GM21619 (cell line): ENCODE data around the gene CANX.
A peak's percentile ranks its signal among the peaks of the same experiment; 100 is the strongest.
"Not testable (repeated sequence)": the region's sequence is repeated elsewhere in the genome, so short reads cannot be mapped to it uniquely, and the experiment has no call there.

Experiments
- ATAC-seq: cut with Tn5 transposase; IDR thresholded peaks from one replicate; pipeline ENCODE4 v1.9.1; 2021; ENCODE audit not compliant: unreplicated experiment

CANX gene, protein sequence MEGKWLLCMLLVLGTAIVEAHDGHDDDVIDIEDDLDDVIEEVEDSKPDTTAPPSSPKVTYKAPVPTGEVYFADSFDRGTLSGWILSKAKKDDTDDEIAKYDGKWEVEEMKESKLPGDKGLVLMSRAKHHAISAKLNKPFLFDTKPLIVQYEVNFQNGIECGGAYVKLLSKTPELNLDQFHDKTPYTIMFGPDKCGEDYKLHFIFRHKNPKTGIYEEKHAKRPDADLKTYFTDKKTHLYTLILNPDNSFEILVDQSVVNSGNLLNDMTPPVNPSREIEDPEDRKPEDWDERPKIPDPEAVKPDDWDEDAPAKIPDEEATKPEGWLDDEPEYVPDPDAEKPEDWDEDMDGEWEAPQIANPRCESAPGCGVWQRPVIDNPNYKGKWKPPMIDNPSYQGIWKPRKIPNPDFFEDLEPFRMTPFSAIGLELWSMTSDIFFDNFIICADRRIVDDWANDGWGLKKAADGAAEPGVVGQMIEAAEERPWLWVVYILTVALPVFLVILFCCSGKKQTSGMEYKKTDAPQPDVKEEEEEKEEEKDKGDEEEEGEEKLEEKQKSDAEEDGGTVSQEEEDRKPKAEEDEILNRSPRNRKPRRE

DNA sequence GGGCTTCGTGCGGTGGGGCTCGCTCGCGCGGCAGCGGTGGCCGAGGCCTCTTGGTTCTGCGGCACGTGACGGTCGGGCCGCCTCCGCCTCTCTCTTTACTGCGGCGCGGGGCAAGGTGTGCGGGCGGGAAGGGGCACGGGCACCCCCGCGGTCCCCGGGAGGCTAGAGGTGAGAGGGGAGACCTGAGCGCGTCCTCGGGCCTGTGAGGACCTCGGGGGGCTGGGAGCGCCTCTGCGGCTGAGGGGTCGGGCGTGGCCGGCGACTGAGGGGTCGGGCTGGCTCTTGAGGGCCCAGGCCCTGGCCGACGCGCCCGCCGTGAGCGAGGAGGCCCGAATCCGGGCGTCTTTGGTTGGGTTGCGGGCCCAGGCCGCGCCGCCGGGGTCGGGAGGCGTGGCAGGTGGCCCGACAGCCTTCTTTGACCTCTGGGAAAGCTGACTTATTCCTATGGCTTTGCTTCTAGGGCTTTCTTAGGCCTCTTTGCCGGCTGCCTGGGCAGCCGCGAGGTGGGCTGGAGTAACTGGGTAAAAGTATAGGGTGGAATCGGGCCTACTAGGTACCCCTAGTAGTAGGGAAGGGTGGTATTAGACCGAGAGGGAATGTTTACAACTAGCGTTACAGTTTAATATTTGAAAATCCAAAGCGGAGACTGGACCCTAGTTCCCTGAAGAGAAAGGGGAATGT lies at the start of gene CANX:
TSS of gene CANX (plus strand) at position 33 of the 681 bp plus-strand sequence. CDS start 6,715 bp downstream, outside the sequence.
- ATAC-seq, result no peak

DNA sequence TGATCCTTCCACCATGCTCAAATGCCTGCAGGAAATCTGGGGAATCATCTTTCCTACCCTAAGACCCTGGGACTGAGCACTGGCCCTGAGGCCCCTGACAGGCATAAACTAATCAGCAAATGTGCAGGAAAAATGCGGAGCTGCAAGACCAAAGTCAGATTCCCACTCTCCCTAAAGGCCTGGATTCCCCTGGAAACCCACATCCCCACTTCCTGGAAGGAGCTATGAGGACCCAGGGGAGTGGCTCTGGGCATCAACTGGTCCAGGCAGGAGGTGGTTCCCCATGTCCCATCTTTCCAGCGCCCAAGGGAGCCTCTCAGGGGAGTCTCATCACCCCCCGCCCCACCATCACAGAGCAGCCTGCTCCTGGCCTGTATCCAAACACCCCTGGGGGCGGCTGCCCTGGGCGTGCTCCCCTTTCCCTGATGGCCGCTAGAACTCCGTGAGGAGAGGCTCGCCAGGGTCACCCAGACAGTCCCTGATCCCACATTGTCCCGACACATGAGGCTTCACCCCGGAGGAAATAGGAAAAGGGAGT lies 49.5 kb upstream of the CANX start:
- ATAC-seq, result not testable (repeated sequence)

DNA sequence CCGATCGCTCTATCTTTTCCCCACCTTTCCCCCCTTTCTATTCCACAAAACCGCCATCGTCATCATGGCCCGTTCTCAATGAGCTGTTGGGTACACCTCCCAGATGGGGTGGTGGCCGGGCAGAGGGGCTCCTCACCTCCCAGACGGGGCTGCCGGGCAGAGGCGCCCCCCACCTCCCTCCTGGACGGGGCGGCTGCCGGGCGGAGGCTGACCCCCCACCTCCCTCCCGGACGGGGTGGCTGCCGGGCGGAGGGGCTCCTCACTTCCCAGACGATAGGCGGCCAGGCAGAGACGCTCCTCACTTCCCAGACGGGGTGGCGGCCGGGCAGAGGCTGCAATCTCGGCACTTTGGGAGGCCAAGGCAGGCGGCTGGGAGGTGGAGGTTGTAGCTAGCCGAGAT lies 48.5 kb upstream of the CANX start:
- ATAC-seq, result not testable (repeated sequence)

DNA sequence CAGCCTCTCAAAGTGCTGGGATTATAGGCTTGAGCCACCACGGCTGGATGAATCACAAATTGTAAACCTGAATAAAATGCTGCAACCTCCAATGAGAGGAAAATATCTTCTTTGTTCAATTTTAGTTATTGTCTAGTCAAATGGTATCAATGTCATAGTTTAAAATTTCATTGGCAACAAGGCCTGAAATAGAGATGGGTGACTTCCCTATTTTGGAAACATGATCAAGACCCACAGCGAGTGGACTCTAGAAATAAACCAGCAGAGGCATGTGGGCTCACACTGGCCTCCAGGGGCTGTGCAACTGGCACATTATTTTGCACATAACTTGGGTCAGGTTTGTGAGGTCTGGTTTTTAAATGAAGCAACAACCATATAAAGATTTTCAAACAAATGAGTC lies 45.6 kb upstream of the CANX start:
- not testable (repeated sequence) for ATAC-seq

DNA sequence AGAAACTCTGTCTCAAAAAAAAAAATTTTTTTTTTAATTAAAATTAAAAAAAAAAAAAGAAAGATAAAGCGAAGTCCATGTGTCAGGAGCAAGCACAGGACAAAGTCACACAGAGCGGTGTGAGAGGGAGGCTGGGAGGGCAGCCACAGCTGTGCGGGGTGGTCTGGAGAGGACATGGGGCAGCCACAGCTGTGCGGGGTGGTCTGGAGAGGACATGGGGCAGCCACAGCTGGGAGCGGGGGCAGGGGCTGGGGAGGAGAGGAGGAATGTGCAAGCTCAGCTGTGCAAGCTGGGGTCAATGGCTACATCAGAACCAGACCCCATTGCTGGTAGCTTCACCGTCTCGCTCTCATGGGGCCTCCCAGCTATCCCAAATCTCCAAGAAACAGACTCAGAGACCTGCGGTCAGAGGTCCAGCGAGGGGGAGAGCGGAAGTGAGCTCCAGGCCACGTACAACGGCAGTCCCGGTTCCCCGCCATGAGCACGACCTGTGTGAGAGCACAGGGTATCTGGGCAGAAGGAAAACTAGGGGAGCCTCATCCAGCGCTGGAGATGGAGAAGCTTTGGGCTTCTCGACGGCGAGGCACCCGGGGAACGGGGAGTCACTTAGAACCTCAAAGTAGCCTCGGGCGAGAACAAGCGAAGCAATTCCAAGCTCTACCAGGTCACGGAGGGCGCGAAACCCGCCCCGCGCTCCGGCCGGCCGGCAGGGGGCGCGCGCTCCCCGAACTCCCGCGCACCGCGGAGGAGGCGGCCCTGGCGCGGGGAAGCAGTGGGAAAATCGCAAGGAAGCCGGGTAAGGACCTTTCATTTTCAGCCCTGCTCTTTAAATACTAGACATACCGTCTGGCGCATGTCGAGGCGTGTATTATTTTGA lies 41.2 kb upstream of the CANX start:
- peak; percentile 88 for ATAC-seq

DNA sequence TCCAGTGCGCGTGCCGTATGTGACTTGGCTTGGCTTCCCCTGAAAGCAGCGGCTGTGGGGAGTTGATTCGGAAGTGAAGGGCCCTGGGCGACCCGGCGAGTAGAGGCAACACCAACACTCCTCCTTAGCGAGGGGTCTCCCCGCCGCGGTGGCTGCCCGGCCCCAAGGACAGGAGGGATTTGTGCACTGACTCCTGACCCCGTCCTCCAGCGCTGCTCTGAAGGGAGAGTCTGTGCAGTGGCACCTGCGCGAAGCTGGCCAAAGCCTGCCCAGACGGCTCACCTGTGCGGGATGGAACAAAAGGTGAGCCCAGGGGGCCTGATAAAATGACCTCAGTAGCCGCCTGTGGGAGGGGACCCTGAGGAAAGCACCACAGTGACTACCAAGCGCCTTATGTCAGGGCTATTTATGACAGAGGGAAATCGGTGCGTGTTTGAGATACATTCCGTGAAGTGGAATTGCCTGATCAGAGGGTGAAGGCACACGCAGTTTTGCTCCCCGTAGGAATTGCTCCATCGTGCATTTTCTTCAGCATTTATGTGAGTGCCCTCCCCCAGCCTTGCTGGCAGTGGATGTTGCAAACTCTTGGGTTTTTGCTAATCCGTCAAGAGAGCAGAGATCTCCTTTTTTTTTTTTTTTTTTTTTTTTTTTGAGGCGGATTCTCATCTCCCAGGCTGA lies 40.4 kb upstream of the CANX start:
- peak; percentile 58 for ATAC-seq

DNA sequence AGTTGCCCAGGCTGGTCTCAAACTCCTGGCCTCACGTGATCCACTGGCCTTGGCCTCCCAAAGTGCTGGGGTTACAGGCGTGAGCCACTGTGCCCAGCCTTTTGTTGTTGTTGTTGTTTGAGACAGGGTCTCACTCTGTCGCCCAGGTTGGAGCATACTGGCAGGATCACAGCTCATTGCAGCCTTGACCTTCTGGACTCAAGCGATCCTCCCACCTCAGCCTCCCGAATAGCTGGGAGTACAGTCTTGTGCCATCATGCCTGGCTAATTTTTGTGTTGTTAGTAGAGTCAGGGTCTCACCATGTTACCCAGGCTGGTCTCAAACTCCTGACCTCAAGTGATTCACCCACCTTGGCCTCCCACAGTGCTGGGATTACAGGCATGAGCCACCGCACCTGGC lies 37.1 kb upstream of the CANX start:
- ATAC-seq, result not testable (repeated sequence)

DNA sequence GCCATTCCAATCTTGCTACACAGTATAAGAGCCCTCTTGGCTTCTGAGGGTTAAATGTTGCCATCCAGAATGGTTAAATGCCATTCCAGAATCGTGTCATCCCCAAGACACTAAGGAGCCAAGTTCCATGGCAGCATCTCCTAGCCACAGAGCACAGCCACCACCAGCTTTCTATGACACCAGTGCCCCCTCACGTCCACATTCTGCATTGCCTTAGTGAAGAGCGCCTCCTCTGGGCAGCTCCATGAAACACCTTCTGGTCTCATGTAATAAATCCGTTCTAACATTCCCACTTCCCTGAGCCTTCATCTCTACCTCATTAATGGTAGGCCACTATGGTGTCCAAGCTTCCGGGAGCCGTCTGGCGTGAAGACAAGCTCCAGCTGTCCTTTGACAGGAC lies 30.4 kb upstream of the CANX start:
- peak; percentile 51 for ATAC-seq

DNA sequence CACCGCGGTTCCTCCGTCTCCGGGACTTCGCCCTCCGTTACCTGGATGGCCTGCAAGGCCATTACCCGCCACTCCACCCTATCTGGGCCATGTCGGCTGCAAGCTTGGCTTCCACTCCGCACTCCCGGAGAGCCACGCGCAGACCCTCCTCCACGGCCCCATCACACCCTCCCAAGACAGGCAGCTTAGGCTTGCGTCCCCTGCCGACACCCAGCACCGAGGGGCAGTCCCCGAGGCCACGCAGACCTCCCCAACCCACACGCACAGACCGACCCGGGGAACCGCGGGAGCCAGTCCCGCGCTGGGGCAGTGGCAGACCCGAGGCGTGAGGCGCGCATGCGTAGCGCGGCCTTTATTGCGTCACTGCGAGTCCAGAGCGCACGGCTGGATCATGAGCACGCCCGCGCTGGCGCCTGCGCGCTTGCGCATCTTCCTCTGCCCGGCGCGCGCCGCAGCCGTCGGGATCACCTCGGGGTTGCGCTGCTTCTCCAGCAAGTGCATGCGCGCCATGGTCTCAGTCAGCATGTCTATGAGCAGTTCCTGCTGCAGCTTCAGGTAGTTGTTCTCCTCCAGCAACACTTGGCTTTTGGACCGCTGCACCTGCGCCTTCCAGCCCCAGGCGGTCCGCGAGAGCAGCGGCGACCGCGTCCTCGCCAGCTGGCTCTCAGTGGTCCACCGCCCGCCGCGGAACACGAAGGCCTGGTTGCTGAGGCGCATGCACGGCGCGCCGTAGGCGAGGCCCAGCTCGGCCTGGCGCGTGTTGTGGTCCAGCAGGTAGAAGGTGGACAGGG lies 20.3 kb upstream of the CANX start:
- ATAC-seq, result peak; percentile 89

DNA sequence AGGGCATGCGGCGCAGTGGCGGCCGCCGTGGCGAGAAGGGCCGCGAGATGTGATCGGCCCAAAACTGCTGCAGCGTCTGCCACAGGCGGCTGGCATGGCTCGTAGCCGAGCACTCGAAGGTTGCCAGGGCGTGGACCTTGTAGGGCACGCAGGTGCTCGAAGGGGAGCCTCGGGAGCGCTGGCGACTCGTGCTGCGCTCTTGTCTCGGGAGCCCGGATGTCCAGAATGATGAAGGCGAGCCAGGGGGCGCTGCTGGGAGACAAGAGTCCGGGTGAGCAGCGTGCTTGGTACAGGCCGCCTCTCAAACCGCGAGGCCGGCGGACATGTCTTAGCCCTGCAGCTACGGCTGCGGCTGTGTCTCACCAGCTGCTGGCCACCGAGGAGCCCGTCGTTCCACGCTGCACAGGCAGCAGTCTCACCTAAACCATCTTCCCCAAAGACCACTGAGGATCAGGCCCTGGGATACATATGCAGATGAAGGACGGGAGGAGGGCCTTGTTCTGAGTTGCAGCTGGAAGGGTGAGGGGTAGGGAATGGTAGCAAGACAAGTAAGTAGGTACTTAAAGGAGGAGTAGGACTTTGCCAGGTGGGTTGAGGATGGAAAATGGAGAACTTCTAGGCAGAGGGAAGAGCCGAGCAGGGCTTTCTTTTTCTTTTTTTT lies 19.6 kb upstream of the CANX start:
- peak; percentile 34 for ATAC-seq

DNA sequence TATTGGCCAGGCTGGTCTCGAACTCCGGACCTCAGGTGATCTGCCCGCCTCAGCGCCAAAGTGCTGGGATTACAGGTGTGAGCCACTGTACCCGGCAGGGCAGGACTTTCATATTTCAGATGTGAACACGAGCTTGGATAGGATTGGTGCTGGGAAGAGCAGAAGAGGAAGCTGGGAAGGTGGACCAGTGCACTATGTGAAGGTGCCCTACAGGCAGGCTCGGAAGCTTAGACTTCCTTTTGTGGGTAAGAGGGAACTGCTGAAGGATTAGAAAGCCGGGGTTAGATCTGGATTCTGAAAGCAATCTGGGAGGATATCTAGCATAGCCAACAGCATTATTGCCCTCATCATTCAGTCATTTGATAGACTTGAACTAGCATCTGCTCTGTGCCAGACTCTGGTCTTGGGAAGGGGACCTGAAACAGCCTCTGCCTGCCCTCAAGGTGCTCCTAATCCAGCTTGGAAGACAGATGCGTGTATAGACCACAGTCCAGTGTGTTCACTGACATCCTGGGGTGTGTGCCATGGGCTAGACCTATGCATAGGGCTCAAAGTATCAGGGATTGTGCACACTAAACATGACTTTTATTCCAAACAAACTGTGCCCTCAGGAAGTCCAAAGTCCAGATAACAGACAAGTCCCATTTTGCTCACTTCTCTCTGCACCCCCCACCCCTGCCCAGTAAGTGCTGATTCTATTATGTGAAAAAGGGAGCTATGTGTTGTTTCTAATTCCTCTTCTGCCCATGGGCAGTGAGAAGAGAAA lies 18.6 kb upstream of the CANX start:
- no peak for ATAC-seq

DNA sequence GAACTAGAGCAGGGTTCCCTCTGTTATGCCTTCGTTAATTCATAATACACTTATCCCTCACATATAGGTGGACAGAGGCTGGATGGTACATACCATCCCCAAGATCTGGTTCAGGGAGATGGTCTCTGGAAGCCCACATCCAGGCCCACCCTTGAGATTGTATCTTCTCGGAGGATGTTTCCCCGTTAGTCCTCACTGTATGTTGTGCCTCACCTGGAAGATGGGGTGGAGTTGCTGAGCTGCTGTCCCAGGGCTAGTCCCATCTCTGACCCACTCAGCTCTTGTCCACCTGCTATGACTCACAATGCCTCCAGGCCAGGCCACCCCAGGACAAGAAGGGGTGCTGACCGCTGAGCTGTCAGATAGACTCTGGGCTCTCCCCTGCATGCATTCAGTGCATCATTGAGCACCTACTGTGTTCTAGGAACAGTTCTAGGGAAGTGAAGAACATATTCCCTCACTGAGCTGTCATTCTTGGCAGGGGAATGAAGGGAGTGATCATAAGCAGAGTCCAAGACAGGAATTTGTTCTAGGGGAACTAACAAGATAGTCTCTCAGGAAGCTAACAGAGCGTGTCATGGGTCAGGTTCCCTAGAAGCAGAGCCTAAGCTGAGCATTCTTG lies 17.9 kb upstream of the CANX start, which contains the start of gene CBY3:
TSS of gene CBY3 (minus strand) at position 255 of the 622 bp plus-strand sequence. CDS start at position 139, 116 bp downstream.
- ATAC-seq, result no peak

DNA sequence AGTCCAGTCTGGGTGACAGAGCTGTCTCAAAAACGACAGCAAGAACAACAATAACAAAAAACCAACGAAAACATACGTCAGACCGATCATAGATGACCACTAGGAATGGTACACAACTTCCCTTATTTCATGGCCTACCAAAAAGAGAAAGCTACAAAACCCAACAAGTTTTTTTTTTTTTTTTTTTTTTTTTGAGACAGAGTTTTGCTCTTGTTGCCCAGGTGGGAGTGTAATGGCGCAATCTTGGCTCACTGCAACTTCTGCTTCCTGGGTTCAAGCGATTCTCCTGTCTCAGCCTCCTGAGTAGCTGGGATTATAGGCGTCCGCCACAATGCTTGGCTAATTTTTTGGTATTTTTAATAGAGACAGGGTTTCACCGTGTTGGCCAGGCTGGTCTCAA lies 9.6 kb upstream of the CANX start:
- not testable (repeated sequence) for ATAC-seq

DNA sequence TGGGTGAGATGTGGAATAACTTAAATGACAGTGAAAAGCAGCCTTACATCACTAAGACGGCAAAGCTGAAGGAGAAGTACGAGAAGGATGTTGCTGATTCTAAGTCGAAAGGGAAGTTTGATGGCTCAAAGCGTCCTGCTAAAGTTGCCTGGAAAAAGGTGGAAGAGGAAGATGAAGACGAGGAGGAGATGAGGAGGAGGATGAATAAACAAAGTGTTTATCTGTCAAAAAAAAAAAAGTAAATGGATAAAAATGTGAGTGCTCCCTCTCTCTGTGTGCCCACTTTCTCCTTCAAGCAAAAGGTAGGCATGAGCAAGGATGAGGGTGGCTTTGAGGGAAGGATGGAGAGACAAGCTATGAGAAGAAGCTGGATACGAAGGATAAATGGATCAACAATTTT lies 4.2 kb upstream of the CANX start:
- ATAC-seq, result no peak

DNA sequence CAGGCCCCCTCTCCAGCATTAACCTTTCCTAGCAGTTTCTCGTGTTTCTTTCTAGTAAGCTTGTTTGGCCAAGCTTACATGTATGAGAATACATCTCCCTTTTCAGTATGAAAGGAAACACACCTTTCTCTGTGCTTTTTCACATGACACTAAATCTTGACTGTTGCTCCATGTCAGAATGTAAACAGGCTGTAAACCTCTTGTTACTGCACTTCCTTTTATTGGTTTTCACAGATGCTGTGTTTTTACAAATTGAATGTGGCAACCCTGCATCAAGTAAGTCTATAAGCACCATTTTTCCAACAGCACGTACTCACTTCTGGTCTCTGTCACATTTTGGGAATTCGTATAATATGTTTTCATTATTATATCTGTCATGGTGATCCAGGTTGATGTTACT lies 2.2 kb upstream of the CANX start:
- no peak for ATAC-seq

DNA sequence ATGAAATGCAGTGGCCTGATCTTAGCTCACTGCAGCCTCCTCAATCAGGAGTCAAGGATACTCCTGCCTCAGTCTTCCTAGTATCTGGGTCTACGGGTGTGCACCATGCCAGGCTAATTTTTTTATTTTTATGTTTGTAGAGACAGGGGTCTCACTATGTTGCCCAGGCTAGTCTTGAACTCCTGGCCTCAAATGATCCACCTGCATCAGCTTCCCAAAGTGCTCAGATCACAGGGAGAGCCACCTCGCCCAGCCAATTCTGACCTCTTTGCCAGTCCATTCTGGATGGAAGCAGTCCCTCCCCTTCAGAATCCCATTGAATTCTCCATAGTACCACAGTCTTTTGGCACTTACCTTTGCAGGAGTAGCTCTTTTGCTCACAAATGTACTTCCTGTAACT lies 1.7 kb upstream of the CANX start:
- ATAC-seq, result no peak

DNA sequence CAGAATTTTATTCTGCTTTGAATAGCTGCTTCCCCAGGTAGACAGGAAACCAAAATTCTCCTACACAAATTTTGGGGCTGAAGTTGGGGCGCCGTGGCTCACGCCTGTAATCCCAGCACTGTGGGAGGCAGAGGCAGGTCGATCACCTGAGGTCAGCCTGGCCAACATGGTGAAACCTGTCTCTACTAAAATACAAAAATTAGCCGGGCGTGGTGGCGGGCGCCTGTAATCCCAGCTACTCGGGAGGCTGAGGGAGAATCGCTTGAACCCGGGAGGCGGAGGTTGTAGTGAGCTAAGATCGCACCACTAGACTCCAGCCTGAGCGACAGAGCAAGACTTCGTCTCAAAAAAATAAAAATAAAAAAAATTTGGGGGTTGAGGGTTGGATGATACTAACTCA lies 1.2 kb upstream of the CANX start:
- not testable (repeated sequence) for ATAC-seq
